Tibial artery (tissue), 4 donors: ENCODE data around the gene SART3.

ENCODE experiments used
- DNase-seq, 2 donors: peaks; one replicate each; pipeline ENCODE4 v3.0.0-alpha.2; 2019
- H3K27ac ChIP-seq, 2 donors: fragments of 200-600 bp; sonication (generic) in 1 of 2; 1 replicate in 1 of 2; 2 replicates in 1 of 2; pipeline ENCODE4 v1.5.1; 2018 to 2019; ENCODE audit warnings: mild to moderate bottlenecking in 1 of 2
- H3K27me3 ChIP-seq, 2 donors: fragments of 200-600 bp; sonication (generic) in 1 of 2; one replicate each; pipeline versions ENCODE4 v1.5.1 to v1.6.0; 2016 to 2019
- H3K36me3 ChIP-seq, 3 donors: fragments of 200-600 bp; sonication (generic) in 2 of 3; one replicate each; pipeline ENCODE4 v1.5.1; 2016 to 2019; ENCODE audit warnings: mild to moderate bottlenecking in 2 of 3
- H3K4me1 ChIP-seq, 4 donors: fragments of 200-600 bp; sonication (generic) in 2 of 4; 1 replicate in 3 of 4; 2 replicates in 1 of 4; pipeline ENCODE4 v1.5.1; 2016 to 2019
- H3K4me3 ChIP-seq, 2 donors: fragments of 200-600 bp; sonication (generic) in 1 of 2; 1 replicate in 1 of 2; 2 replicates in 1 of 2; pipeline ENCODE4 v1.5.1; 2018 to 2019; ENCODE audit warnings: mild to moderate bottlenecking in 2 of 2
- H3K9me3 ChIP-seq, 3 donors: fragments of 200-600 bp; sonication (generic) in 1 of 3; one replicate each; pipeline ENCODE4 v1.5.1; 2016 to 2019
- CTCF ChIP-seq, 2 experiments: fragments of 200-600 bp in 1 of 2; fragments of 450-650 bp in 1 of 2; IDR thresholded peaks; one replicate each; pipeline ENCODE4 v1.5.1; 2017 to 2019; ENCODE audit warnings: antibody characterized with exemption in 2 of 2, mild to moderate bottlenecking in 1 of 2, moderate library complexity in 1 of 2
- intact Hi-C: fragments of 100-400 bp; cut with DNase I; formaldehyde crosslinking; loops from one replicate; pipeline ENCODE4 v1.15.0; 2023; ENCODE audit warnings: low total_unique reads

Gene SART3

GRCh38 chr12:108565976-108566375, 5.0 kb upstream of the SART3 start:
- H3K36me3 ChIP-seq, result peaks cover 35 to 64% (median 62%) of the 10 kb centered on the region in 3 donors
- DNase-seq, result peak; percentile 70 to 87

GRCh38 chr12:108565146-108565545, 4.2 kb upstream of the SART3 start:
- no peak for DNase-seq
- TF ChIP-seq CTCF (IDR thresholded peaks at IDR 0.05), result no peak
- Histone ChIP-seq H3K4me1 (peaks cover 0 to 29% (median 19%) of the 10 kb centered on the region in 4 donors), H3K36me3 (peaks cover 35 to 61% (median 60%) of the 10 kb centered on the region in 3 donors), H3K27me3 (no peaks in the 10 kb centered on the region), H3K4me3 (no peak overlapping the region), H3K9me3 (no peaks in the 10 kb centered on the region), H3K27ac (peak overlapping the region in 1 of 2 donors; percentile 2)
- intact Hi-C loops, result loop anchor here (5.0 to 10.0 kb wide), 3 partner anchors 52 to 390 kb away; no protein-coding TSS in a partner anchor

More at GRCh38 chr12:108565976-108566375, 5.0 kb upstream of the SART3 start:
- intact Hi-C loops, result loop anchor here (5.0 to 10.0 kb wide), 3 partner anchors 51 to 389 kb away; no protein-coding TSS in a partner anchor
- TF ChIP-seq CTCF (IDR thresholded peaks at IDR 0.05), result no peak
- H3K4me1 ChIP-seq, result peaks cover 0 to 27% (median 17%) of the 10 kb centered on the region in 4 donors
- H3K27me3 ChIP-seq, result no peaks in the 10 kb centered on the region
- no peak overlapping the region for H3K4me3 ChIP-seq
- H3K27ac ChIP-seq, result peak overlapping the region; percentile 16 to 31
- no peaks in the 10 kb centered on the region for H3K9me3 ChIP-seq

- Histone ChIP-seq H3K36me3 (peaks cover 35 to 57% (median 56%) of the 10 kb centered on the region in 3 donors), H3K4me1 (peaks cover 0 to 33% (median 23%) of the 10 kb centered on the region in 4 donors), H3K4me3 (no peak overlapping the region), H3K27me3 (no peaks in the 10 kb centered on the region), H3K9me3 (no peaks in the 10 kb centered on the region), H3K27ac (peak overlapping the region in 1 of 2 donors; percentile 2)
- intact Hi-C loops, result loop anchor here (5.0 to 10.0 kb wide), 6 partner anchors 53 to 528 kb away; partner anchors contain the start of genes ALKBH2, CORO1C and SSH1
- TF ChIP-seq CTCF (IDR thresholded peaks at IDR 0.05), result no peak
- DNase-seq, result peak in 1 of 2 donors; percentile 47
These were observed 3.8 kb upstream of the SART3 start for GRCh38 chr12:108564724-108565123.

GRCh38 chr12:108563804-108564151, 2.8 kb upstream of the SART3 start:
- DNase-seq, result no peak
- TF ChIP-seq CTCF (IDR thresholded peaks at IDR 0.05), result no peak
- Histone ChIP-seq H3K27me3 (no peaks in the 10 kb centered on the region), H3K4me3 (peak overlapping the region; percentile 82 to 93), H3K9me3 (no peaks in the 10 kb centered on the region), H3K27ac (peak overlapping the region in 1 of 2 donors; percentile 94), H3K36me3 (peaks cover 33 to 47% (median 47%) of the 10 kb centered on the region in 3 donors), H3K4me1 (peaks cover 0 to 43% (median 32%) of the 10 kb centered on the region in 4 donors)
- intact Hi-C loops, result loop anchor here (5.0 to 10.0 kb wide), 5 partner anchors 169 to 529 kb away; partner anchors contain the start of genes ALKBH2, CORO1C and SSH1

GRCh38 chr12:108563136-108563803, 2.3 kb upstream of the SART3 start:
- Histone ChIP-seq H3K27ac (peak overlapping the region; percentile 92 to 94), H3K4me1 (peaks cover 0 to 48% (median 36%) of the 10 kb centered on the region in 4 donors), H3K4me3 (peak overlapping the region; percentile 82 to 93), H3K27me3 (no peaks in the 10 kb centered on the region), H3K36me3 (peaks cover 29 to 42% (median 42%) of the 10 kb centered on the region in 3 donors), H3K9me3 (no peaks in the 10 kb centered on the region)
- peak; percentile 90 to 92 for DNase-seq
- intact Hi-C loops, result loop anchor here (5.0 to 10.0 kb wide), 5 partner anchors 169 to 529 kb away; partner anchors contain the start of genes ALKBH2, CORO1C and SSH1
- peak; percentile 77 to 82 for TF ChIP-seq CTCF (IDR thresholded peaks at IDR 0.05)
